ENCODE results near the gene FMNL2. TPM values are rescaled to one million over a fixed set of nuclear protein-coding genes. Genes with fewer than 3 reads are reported as not detected.
"Not testable (repeated sequence)": the region's sequence is repeated elsewhere in the genome, so short reads cannot be mapped to it uniquely, and the experiment has no call there.

FMNL2 gene
- polyA plus RNA-seq, 1 donor from 2014 or later = 86.5 TPM

DNA sequence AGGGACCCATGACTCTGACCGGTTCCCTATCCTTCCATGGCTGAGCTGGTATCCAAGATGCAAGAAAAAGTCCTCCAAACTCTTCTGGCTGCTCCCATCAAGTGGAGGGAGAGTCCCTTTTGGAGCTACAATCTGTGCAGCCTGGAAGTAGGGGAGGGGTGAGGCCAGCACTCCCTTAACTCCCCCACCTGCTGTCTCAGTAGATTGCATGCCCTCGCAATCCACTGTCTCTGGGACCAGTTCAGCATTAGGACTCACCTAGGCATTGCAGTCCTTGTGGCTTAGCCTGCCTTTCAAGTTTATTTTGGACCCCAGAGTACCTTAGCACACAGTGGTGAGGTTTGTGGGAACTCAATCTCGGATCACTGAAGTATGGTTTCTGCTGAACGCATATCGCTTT is 14.2 kb upstream of the FMNL2 start (continued):
- no peak for TF ChIP-seq TAF1 (IDR thresholded peaks at IDR 0.05; ENCODE audit: low read depth)

DNA sequence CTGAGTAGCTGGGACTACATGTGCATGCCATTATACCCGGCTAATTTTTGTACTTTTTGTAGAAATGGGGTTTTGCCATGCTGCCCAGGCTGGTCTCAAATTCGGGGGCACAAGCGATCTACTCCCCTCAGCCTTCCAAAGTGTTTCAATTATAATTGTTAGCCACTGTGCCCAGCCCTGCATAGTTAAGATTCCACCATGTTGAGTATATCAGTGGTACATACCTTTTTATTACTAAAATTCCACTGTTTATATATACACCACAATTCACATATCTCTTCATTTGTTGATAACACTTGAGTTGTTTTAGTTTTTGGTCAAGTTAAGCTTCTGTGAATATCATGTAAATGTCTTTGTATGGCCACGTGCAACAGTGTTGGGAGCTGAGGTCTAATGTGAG is 12.8 kb upstream of the FMNL2 start:
- Histone ChIP-seq H3K79me2 (replicated peaks; ENCODE audit: insufficient read depth, low read length) (no peaks in the 10 kb centered on the region), H3K9ac (ENCODE audit: low read length) (no peak overlapping the region), H3K27me3 (ENCODE audit: insufficient read depth, low read depth, low read length) (no peaks in the 10 kb centered on the region), H3K4me2 (ENCODE audit: low read length) (no peak overlapping the region), H3K9me2 (ENCODE audit: insufficient read depth, low read length) (no peaks in the 10 kb centered on the region), H3K9me3 (ENCODE audit: low read length) (no peaks in the 10 kb centered on the region), H3F3A (ENCODE audit: insufficient read depth, low read length, poor library complexity, severe bottlenecking) (no peaks in the 10 kb centered on the region), H2AFZ (ENCODE audit: low read depth, low read length) (no peak overlapping the region), H3K27ac (ENCODE audit: low read length) (no peak overlapping the region), H4K20me1 (ENCODE audit: insufficient read depth) (no peaks in the 10 kb centered on the region), H3K36me3 (ENCODE audit: insufficient read depth, low read length) (no peaks in the 10 kb centered on the region), H3K4me3 (ENCODE audit: low read length) (no peak overlapping the region)
- TF ChIP-seq TAF1 (IDR thresholded peaks at IDR 0.05; ENCODE audit: low read depth) (no peak), RAD21 (conservative IDR thresholded peaks at IDR 0.05) (no peak), POLR2AphosphoS5 (IDR thresholded peaks at IDR 0.05) (no peak), EZH2 (IDR thresholded peaks at IDR 0.05; ENCODE audit: borderline replicate concordance, insufficient read depth, low read length, poor library complexity, severe bottlenecking) (no peak), EP300 (conservative IDR thresholded peaks at IDR 0.05; ENCODE audit: poor library complexity, severe bottlenecking) (no peak), MXI1 (conservative IDR thresholded peaks at IDR 0.05; ENCODE audit: poor library complexity, severe bottlenecking) (no peak), SMC3 (conservative IDR thresholded peaks at IDR 0.05; ENCODE audit: poor library complexity) (no peak)
- TF ChIP-seq, protein P1, sequence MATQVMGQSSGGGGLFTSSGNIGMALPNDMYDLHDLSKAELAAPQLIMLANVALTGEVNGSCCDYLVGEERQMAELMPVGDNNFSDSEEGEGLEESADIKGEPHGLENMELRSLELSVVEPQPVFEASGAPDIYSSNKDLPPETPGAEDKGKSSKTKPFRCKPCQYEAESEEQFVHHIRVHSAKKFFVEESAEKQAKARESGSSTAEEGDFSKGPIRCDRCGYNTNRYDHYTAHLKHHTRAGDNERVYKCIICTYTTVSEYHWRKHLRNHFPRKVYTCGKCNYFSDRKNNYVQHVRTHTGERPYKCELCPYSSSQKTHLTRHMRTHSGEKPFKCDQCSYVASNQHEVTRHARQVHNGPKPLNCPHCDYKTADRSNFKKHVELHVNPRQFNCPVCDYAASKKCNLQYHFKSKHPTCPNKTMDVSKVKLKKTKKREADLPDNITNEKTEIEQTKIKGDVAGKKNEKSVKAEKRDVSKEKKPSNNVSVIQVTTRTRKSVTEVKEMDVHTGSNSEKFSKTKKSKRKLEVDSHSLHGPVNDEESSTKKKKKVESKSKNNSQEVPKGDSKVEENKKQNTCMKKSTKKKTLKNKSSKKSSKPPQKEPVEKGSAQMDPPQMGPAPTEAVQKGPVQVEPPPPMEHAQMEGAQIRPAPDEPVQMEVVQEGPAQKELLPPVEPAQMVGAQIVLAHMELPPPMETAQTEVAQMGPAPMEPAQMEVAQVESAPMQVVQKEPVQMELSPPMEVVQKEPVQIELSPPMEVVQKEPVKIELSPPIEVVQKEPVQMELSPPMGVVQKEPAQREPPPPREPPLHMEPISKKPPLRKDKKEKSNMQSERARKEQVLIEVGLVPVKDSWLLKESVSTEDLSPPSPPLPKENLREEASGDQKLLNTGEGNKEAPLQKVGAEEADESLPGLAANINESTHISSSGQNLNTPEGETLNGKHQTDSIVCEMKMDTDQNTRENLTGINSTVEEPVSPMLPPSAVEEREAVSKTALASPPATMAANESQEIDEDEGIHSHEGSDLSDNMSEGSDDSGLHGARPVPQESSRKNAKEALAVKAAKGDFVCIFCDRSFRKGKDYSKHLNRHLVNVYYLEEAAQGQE (IDR thresholded peaks at IDR 0.05; ENCODE audit: borderline replicate concordance) = no peak
- TF ChIP-seq, protein P2, sequence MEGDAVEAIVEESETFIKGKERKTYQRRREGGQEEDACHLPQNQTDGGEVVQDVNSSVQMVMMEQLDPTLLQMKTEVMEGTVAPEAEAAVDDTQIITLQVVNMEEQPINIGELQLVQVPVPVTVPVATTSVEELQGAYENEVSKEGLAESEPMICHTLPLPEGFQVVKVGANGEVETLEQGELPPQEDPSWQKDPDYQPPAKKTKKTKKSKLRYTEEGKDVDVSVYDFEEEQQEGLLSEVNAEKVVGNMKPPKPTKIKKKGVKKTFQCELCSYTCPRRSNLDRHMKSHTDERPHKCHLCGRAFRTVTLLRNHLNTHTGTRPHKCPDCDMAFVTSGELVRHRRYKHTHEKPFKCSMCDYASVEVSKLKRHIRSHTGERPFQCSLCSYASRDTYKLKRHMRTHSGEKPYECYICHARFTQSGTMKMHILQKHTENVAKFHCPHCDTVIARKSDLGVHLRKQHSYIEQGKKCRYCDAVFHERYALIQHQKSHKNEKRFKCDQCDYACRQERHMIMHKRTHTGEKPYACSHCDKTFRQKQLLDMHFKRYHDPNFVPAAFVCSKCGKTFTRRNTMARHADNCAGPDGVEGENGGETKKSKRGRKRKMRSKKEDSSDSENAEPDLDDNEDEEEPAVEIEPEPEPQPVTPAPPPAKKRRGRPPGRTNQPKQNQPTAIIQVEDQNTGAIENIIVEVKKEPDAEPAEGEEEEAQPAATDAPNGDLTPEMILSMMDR (IDR thresholded peaks at IDR 0.05; ENCODE audit: poor library complexity, severe bottlenecking) = no peak

DNA sequence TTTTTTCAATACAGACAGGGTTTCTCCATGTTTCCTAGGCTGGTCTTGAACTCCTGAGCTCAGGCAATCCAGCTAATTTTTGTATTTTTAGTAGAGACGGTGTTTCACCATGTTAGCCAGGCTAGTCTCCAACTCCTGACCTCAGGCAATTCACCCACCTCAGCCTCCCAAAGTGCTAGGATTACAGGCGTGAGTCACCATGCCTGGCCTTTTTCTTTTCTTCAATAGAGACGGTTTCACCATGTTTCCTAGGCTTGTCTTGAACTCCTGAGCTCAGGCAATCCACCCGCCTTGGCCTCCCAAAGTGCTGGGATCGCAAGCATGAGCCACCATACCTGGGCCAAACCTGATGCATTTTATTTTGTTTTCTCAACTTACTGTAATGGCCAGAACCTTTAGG is 9.8 kb upstream of the FMNL2 start:
- H3K4me2 ChIP-seq (ENCODE audit: low read length); H3K27ac ChIP-seq (ENCODE audit: low read length); H2AFZ ChIP-seq (ENCODE audit: low read depth, low read length); H3K9me2 ChIP-seq (ENCODE audit: insufficient read depth, low read length); H4K20me1 ChIP-seq (ENCODE audit: insufficient read depth); H3F3A ChIP-seq (ENCODE audit: insufficient read depth, low read length, poor library complexity, severe bottlenecking); H3K9ac ChIP-seq (ENCODE audit: low read length); H3K79me2 ChIP-seq (replicated peaks; ENCODE audit: insufficient read depth, low read length); H3K4me3 ChIP-seq (ENCODE audit: low read length); H3K27me3 ChIP-seq (ENCODE audit: insufficient read depth, low read depth, low read length); H3K9me3 ChIP-seq (ENCODE audit: low read length); H3K36me3 ChIP-seq (ENCODE audit: insufficient read depth, low read length): not testable (repeated sequence)
